GM23248 (cell line): ENCODE results near the gene SEMA3F. TPM values are rescaled to one million over a fixed set of nuclear protein-coding genes. Genes with fewer than 3 reads are reported as not detected.
"Not testable (repeated sequence)": the region's sequence is repeated elsewhere in the genome, so short reads cannot be mapped to it uniquely, and the experiment has no call there.

Source experiments
- DNase-seq: peaks from one replicate; pipeline ENCODE4 v3.0.0-alpha.2; 2015
- H2AFZ ChIP-seq: fragments of 200-600 bp; sonication (generic); 2 replicates; pipeline ENCODE4 v1.6.1; 2016; ENCODE audit warnings: antibody characterized with exemption
- H3F3A ChIP-seq: fragments of 200-600 bp; sonication (generic); 2 replicates; pipeline ENCODE4 v1.6.1; 2016; ENCODE audit warnings: mild to moderate bottlenecking, antibody characterized with exemption, mixed run types; ENCODE audit not compliant: insufficient read depth
- H3K27ac ChIP-seq: fragments of 200-600 bp; sonication (generic); 2 replicates; pipeline ENCODE4 v1.5.1; 2016; ENCODE audit warnings: mild to moderate bottlenecking
- H3K27me3 ChIP-seq: fragments of 200-600 bp; sonication (generic); replicated peaks from 2 replicates; pipeline ENCODE4 v1.6.1; 2016; ENCODE audit warnings: mild to moderate bottlenecking; ENCODE audit not compliant: insufficient read depth
- H3K36me3 ChIP-seq: fragments of 200-600 bp; sonication (generic); 2 replicates; pipeline ENCODE4 v1.6.1; 2016; ENCODE audit warnings: low read depth, mild to moderate bottlenecking
- H3K4me1 ChIP-seq: fragments of 200-600 bp; sonication (generic); 2 replicates; pipeline ENCODE4 v1.6.1; 2016; ENCODE audit warnings: mild to moderate bottlenecking; ENCODE audit not compliant: insufficient read depth
- H3K4me2 ChIP-seq: fragments of 200-600 bp; sonication (generic); one replicate; pipeline ENCODE4 v1.6.1; 2016; ENCODE audit warnings: mild to moderate bottlenecking; ENCODE audit not compliant: unreplicated experiment
- H3K4me3 ChIP-seq: fragments of 200-600 bp; sonication (generic); 2 replicates; pipeline ENCODE4 v1.5.1; 2016; ENCODE audit warnings: mild to moderate bottlenecking
- H3K79me2 ChIP-seq: fragments of 200-600 bp; sonication (generic); 2 replicates; pipeline ENCODE4 v1.6.1; 2016; ENCODE audit warnings: mild to moderate bottlenecking; ENCODE audit not compliant: insufficient read depth
- H3K9ac ChIP-seq: fragments of 200-600 bp; sonication (generic); 2 replicates; pipeline ENCODE4 v1.6.1; 2016; ENCODE audit warnings: mild to moderate bottlenecking
- H3K9me2 ChIP-seq: fragments of 200-600 bp; sonication (generic); 2 replicates; pipeline ENCODE4 v1.6.1; 2016; ENCODE audit warnings: mixed run types, mild to moderate bottlenecking, moderate library complexity; ENCODE audit not compliant: insufficient read depth
- H3K9me3 ChIP-seq: fragments of 200-600 bp; sonication (generic); one replicate; pipeline ENCODE4 v1.6.1; 2017; ENCODE audit warnings: low read depth
- H4K20me1 ChIP-seq: fragments of 200-600 bp; sonication (generic); 2 replicates; pipeline ENCODE4 v1.6.0; 2016; ENCODE audit not compliant: insufficient read depth
- EZH2 ChIP-seq: fragments of 200-600 bp; sonication (generic); IDR thresholded peaks from 2 replicates; pipeline ENCODE4 v1.6.1; 2018; ENCODE audit warnings: antibody characterized with exemption, mild to moderate bottlenecking; ENCODE audit not compliant: insufficient read depth, poor library complexity, severe bottlenecking
- EZH2phosphoT487 ChIP-seq: fragments of 200-600 bp; sonication (generic); IDR thresholded peaks from 2 replicates; pipeline ENCODE4 v1.6.1; 2018; ENCODE audit warnings: antibody characterized with exemption, moderate library complexity, mild to moderate bottlenecking, low read depth; ENCODE audit not compliant: insufficient read depth
- WGBS, 2 experiments: methylation state at CpG; one replicate each; pipeline ENCODE4 v1.1.6; 2015 to 2017; ENCODE audit warnings: low lambda C conversion rate in 2 of 2, low coverage in 1 of 2; ENCODE audit errors: missing lambda C conversion rate in 2 of 2; 5-methylcytosine and 5-hydroxymethylcytosine counted together
- in situ Hi-C: fragments of 300-500 bp; cut with MboI; formaldehyde crosslinking; loops from 2 replicates; pipeline ENCODE4 v1.15.0; 2020
- polyA plus RNA-seq: library from polyadenylated mRNA; unstranded; fragments of >200 nt; fragmentation: Nextera tagmentation; extraction: Ambion mirVana; gene quantifications from 2 replicates; pipeline ENCODE4 v1.2.1, GENCODE V29; 2016
- total RNA-seq: library from RNA; depleted of rRNA; stranded (reverse); fragments of >200 nt; shearing (Covaris generic); gene quantifications from 2 replicates; pipeline ENCODE4 v1.2.3, GENCODE V29; 2014

The SEMA3F gene
- total and polyA plus RNA-seq, 2 experiments from 2014 or later: 0.54 to 3.2 TPM

DNA sequence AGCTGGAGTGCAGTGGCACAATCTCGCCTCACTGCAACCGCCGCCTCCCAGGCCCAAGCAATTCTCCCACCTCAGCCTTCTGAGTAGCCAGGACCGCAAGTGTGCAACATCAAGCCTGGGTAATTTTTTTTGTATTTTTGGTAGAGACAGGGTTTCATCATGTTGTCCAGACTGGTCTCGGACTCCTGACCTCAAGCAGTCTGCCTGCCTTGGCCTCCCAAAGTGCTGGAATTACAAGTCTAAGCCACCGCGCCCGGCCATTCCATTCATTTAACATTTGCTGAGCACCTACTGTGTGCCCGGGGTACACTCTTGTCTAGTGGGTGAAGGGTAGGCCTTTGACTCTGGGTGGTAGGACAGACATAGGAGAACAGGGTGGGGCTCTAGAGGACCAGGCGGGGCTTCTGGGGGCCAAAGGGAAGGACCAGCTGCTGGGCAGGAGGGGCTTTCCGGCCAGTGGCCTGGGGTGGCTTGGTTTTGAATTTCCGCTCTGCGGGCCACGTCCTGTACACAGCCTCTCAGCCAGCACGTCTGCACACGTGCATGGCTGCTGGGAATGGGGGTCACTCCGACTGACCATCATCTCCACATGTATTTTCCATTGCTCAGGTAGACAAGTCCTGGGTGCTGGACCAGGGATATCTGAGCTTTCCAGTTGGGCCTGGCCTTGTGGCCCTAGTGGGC is 52.4 kb downstream of the SEMA3F start:
- Histone ChIP-seq H3K9me3 (no peaks in the 10 kb centered on the region), H3K4me3 (no peak overlapping the region), H3K79me2 (no peaks in the 10 kb centered on the region), H3K9me2 (no peaks in the 10 kb centered on the region), H3K27me3 (peaks cover 14% of the 10 kb centered on the region), H3K36me3 (no peaks in the 10 kb centered on the region), H3F3A (no peaks in the 10 kb centered on the region), H3K4me2 (no peak overlapping the region), H2AFZ (no peak overlapping the region), H3K27ac (no peak overlapping the region), H4K20me1 (no peaks in the 10 kb centered on the region), H3K4me1 (peaks cover 7% of the 10 kb centered on the region), H3K9ac (no peak overlapping the region)
- TF ChIP-seq EZH2phosphoT487 (no peak), EZH2 (no peak)
- DNase-seq: no peak
- 81 to 83% methylated on average over 16 to 17 of the region's 17 CpGs for WGBS, 2 experiments
- in situ Hi-C loops: loop anchor here (25.0 kb wide), 1 partner anchor 330 kb away; no protein-coding TSS in a partner anchor

GRCh38 chr3:50208677-50209344 is 53.7 kb downstream of the SEMA3F start:
- H3K4me2 ChIP-seq: no peak overlapping the region
- no peaks in the 10 kb centered on the region for H3F3A ChIP-seq
- H3K27ac ChIP-seq: no peak overlapping the region
- no peak for DNase-seq
- H3K4me3 ChIP-seq: no peak overlapping the region
- no peaks in the 10 kb centered on the region for H3K79me2 ChIP-seq
- 73 to 80% methylated on average over 14 of the region's 14 CpGs for WGBS, 2 experiments
- no peak for TF ChIP-seq EZH2
- no peak for TF ChIP-seq EZH2phosphoT487
- H3K9me3 ChIP-seq: no peaks in the 10 kb centered on the region
- peaks cover 11% of the 10 kb centered on the region for H3K27me3 ChIP-seq
- in situ Hi-C loops: loop anchor here (25.0 kb wide), 1 partner anchor 328 kb away; no protein-coding TSS in a partner anchor
- H3K36me3 ChIP-seq: no peaks in the 10 kb centered on the region
- no peak overlapping the region for H3K9ac ChIP-seq
- no peaks in the 10 kb centered on the region for H4K20me1 ChIP-seq
- H3K9me2 ChIP-seq: no peaks in the 10 kb centered on the region
- no peak overlapping the region for H2AFZ ChIP-seq
- H3K4me1 ChIP-seq: peaks cover 7% of the 10 kb centered on the region; the same call in 1 of the 2 replicates

GRCh38 chr3:50210176-50210509 is 55.0 kb downstream of the SEMA3F start:
- H3K4me1 ChIP-seq: peaks cover 7% of the 10 kb centered on the region; the same call in 1 of the 2 replicates
- TF ChIP-seq EZH2phosphoT487: no peak
- TF ChIP-seq EZH2: no peak
- H3K27ac ChIP-seq: no peak overlapping the region
- no peaks in the 10 kb centered on the region for H4K20me1 ChIP-seq
- no peaks in the 10 kb centered on the region for H3F3A ChIP-seq
- no peaks in the 10 kb centered on the region for H3K36me3 ChIP-seq
- no peaks in the 10 kb centered on the region for H3K79me2 ChIP-seq
- 86 to 90% methylated on average over 5 of the region's 5 CpGs for whole genome bisulfite sequencing, 2 experiments
- no peak for DNase-seq
- in situ Hi-C loops: loop anchor here (25.0 kb wide), 1 partner anchor 327 kb away; no protein-coding TSS in a partner anchor
- H3K9me2 ChIP-seq: no peaks in the 10 kb centered on the region
- H3K9ac ChIP-seq: no peak overlapping the region
- H3K4me3 ChIP-seq: no peak overlapping the region
- H3K9me3 ChIP-seq: no peaks in the 10 kb centered on the region
- H3K4me2 ChIP-seq: no peak overlapping the region
- no peak overlapping the region for H2AFZ ChIP-seq
- no peaks in the 10 kb centered on the region; the same call in 1 of the 2 replicates for H3K27me3 ChIP-seq

DNA sequence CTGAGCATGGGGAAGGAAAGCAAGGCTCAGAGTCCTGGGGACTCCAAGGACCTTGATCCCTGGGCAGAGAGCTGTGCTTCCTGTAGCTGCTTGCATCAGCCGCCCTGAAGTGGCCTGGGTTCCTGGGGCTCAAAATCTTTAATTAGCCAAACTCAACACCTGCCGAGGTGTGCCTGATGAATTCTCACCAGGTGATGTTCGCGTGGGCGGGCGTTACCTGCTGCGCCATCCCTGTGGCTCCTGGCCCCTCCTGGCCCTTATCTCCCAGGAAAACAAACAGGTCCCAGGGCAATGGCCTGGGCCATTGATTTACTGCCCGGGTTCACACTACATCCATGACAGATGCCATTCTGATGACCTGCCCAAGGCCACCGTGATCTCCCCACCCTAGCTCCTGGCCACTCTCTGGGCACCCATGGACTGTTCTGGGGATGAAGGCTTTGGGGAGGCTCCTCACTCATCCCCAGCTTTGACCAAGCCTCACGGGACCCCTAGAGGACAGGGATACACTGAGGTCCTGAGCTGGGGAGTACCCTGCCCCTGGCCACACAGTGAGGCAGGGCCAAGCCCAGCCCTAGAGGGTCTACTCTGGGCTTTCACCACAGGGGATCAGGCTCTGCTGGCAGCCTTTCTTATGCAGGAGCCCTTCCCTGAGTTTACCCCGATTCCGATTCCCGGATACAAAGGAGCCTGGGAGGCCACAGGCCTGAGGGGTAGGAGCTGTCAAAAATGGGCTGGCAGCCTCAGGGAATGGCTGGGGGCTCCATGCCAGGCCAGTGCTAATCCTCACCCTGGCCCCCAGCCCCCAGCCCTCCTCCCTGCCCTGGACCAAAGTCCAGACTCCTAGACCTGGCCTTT is 55.6 kb downstream of the SEMA3F start:
- in situ Hi-C loops: loop anchor here (25.0 kb wide), 1 partner anchor 327 kb away; no protein-coding TSS in a partner anchor
- Histone ChIP-seq H3K9ac (no peak overlapping the region), H3K9me3 (no peaks in the 10 kb centered on the region), H3K27ac (no peak overlapping the region), H3K4me2 (no peak overlapping the region), H3K4me1 (peaks cover 7% of the 10 kb centered on the region; the same call in 1 of the 2 replicates), H3K27me3 (no peaks in the 10 kb centered on the region; the same call in 1 of the 2 replicates), H2AFZ (no peak overlapping the region), H3K79me2 (no peaks in the 10 kb centered on the region), H3K4me3 (no peak overlapping the region), H4K20me1 (no peaks in the 10 kb centered on the region), H3K36me3 (no peaks in the 10 kb centered on the region), H3K9me2 (no peaks in the 10 kb centered on the region), H3F3A (no peaks in the 10 kb centered on the region)
- no peak for DNase-seq
- TF ChIP-seq EZH2 (no peak), EZH2phosphoT487 (no peak)
- 84 to 89% methylated on average over 11 to 13 of the region's 13 CpGs for WGBS, 2 experiments

DNA sequence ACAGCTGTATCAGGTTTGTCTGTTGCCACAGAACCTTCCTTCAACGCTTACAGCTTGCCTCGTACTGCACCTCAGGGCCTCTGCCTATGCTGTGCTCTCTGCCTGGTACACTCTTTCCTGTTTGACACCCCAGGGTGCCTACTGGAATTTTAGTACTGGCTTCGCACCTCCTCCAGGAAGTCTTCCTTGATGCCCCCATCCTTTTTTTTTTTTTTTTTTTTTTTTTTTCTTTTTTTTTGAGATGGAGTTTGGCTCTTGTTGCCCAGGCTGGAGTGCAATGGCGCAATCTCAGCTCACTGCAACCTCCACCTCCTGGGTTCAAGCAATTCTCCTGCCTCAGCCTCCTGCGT is 56.2 kb downstream of the SEMA3F start:
- H3K4me3 ChIP-seq, H3F3A ChIP-seq, DNase-seq, H3K79me2 ChIP-seq, H3K36me3 ChIP-seq, H3K27ac ChIP-seq, H4K20me1 ChIP-seq, H2AFZ ChIP-seq, H3K4me2 ChIP-seq, H3K4me1 ChIP-seq, H3K9me3 ChIP-seq, H3K27me3 ChIP-seq, H3K9me2 ChIP-seq, H3K9ac ChIP-seq: not testable (repeated sequence)
- 94 to 96% methylated on average over 5 of the region's 5 CpGs for WGBS, 2 experiments
- in situ Hi-C loops: loop anchor here (25.0 kb wide), 1 partner anchor 326 kb away; no protein-coding TSS in a partner anchor
